Natural killer cell treated with Interleukin-12 subunit alpha and Interleukin-12 subunit beta and Interleukin-15 and Interleukin-18, amount 100 ng/mL, for 72 hours (primary cell): Measurements from ENCODE around the gene NTF3. TPM values are rescaled to one million over a fixed set of nuclear protein-coding genes. Genes with fewer than 3 reads are reported as not detected.

Experiments
- ATAC-seq, 2 donors: fragments of 150-1000 bp; cut with Tn5 transposase in 1 of 2; sonication (Bioruptor Pico), chemical (Tn5 transposase) in 1 of 2; 2 replicates each; pipeline ENCODE4 v1.10.0; 2021
- DNase-seq: peaks from one replicate; pipeline ENCODE4 v3.0.0; 2022; ENCODE audit warnings: low spot score
- H3K27ac Mint-ChIP-seq, 2 donors: 1 replicate in 1 of 2; 2 replicates in 1 of 2; pipeline ENCODE4 v1.8.0; 2022; ENCODE audit warnings: mixed read lengths in 2 of 2, mild to moderate bottlenecking in 1 of 2, moderate library complexity in 1 of 2
- H3K27me3 Mint-ChIP-seq, 2 donors: 1 replicate in 1 of 2; 2 replicates in 1 of 2; pipeline ENCODE4 v1.8.0; 2022; ENCODE audit warnings: mixed read lengths in 2 of 2
- H3K36me3 Mint-ChIP-seq: one replicate; pipeline ENCODE4 v1.8.0; 2022; ENCODE audit warnings: mixed read lengths
- H3K4me1 Mint-ChIP-seq, 2 donors: 1 replicate in 1 of 2; 2 replicates in 1 of 2; pipeline ENCODE4 v1.8.0; 2022; ENCODE audit warnings: low read depth in 2 of 2, mixed read lengths in 2 of 2, mild to moderate bottlenecking in 1 of 2
- H3K4me3 Mint-ChIP-seq: one replicate; pipeline ENCODE4 v1.8.0; 2022; ENCODE audit warnings: mixed read lengths
- H3K9me3 Mint-ChIP-seq: 2 replicates; pipeline ENCODE4 v1.8.0; 2022; ENCODE audit warnings: mixed read lengths
- total RNA-seq, 2 donors: library from RNA; stranded (reverse); gene quantifications; one replicate each; pipeline ENCODE4 v1.2.3, GENCODE V29; 2022

Gene NTF3
- total RNA-seq, 2 donors from 2014 or later, result not detected

- Mint-ChIP-seq H3K27ac (no peak overlapping the region), H3K27me3 (peaks cover 29 to 34% of the 10 kb centered on the region in 2 donors), H3K4me1 (no peaks in the 10 kb centered on the region), H3K4me3 (no peak overlapping the region), H3K9me3 (no peaks in the 10 kb centered on the region), H3K36me3 (no peaks in the 10 kb centered on the region)
- ATAC-seq (no peak), DNase-seq (no peak)
Observed at GRCh38 chr12:5458229-5459050, 26.5 kb downstream of the NTF3 start.

- Mint-ChIP-seq H3K27me3 (peaks cover 28 to 34% of the 10 kb centered on the region in 2 donors), H3K4me3 (no peak overlapping the region), H3K9me3 (no peaks in the 10 kb centered on the region), H3K4me1 (no peaks in the 10 kb centered on the region), H3K36me3 (no peaks in the 10 kb centered on the region), H3K27ac (no peak overlapping the region)
- DNase-seq (no peak), ATAC-seq (no peak)
Observed at GRCh38 chr12:5459051-5459782, 27.3 kb downstream of the NTF3 start.

- Mint-ChIP-seq H3K9me3 (no peaks in the 10 kb centered on the region), H3K27me3 (peaks cover 28 to 34% of the 10 kb centered on the region in 2 donors), H3K4me1 (no peaks in the 10 kb centered on the region), H3K36me3 (no peaks in the 10 kb centered on the region), H3K4me3 (no peak overlapping the region), H3K27ac (no peak overlapping the region)
- DNase-seq (no peak), ATAC-seq (no peak)
Observed at GRCh38 chr12:5460817-5461216, 28.9 kb downstream of the NTF3 start.

- DNase-seq, result no peak
- H3K9me3 Mint-ChIP-seq, result no peaks in the 10 kb centered on the region
Observed at GRCh38 chr12:5461966-5462365, 30.1 kb downstream of the NTF3 start.

GRCh38 chr12:5464096-5464495 lies 32.2 kb downstream of the NTF3 start:
- Mint-ChIP-seq H3K36me3 (no peaks in the 10 kb centered on the region), H3K9me3 (no peaks in the 10 kb centered on the region), H3K27ac (no peak overlapping the region), H3K4me1 (no peaks in the 10 kb centered on the region), H3K27me3 (peaks cover 18 to 31% of the 10 kb centered on the region in 2 donors), H3K4me3 (no peak overlapping the region)
- DNase-seq (no peak), ATAC-seq (no peak)

More at GRCh38 chr12:5461966-5462365, 30.1 kb downstream of the NTF3 start:
- H3K27me3 Mint-ChIP-seq, result peaks cover 26 to 34% of the 10 kb centered on the region in 2 donors
- no peak overlapping the region for H3K4me3 Mint-ChIP-seq
- H3K27ac Mint-ChIP-seq, result no peak overlapping the region
- no peaks in the 10 kb centered on the region for H3K36me3 Mint-ChIP-seq
- ATAC-seq, result no peak
- H3K4me1 Mint-ChIP-seq, result no peaks in the 10 kb centered on the region

GRCh38 chr12:5465384-5465783 lies 33.5 kb downstream of the NTF3 start:
- no peak for ATAC-seq
- Mint-ChIP-seq H3K27me3 (peaks cover 15 to 25% of the 10 kb centered on the region in 2 donors), H3K27ac (no peak overlapping the region), H3K36me3 (no peaks in the 10 kb centered on the region), H3K9me3 (no peaks in the 10 kb centered on the region), H3K4me1 (no peaks in the 10 kb centered on the region), H3K4me3 (no peak overlapping the region)
- no peak for DNase-seq

- DNase-seq (no peak), ATAC-seq (no peak)
- Mint-ChIP-seq H3K27me3 (peaks cover 14 to 29% of the 10 kb centered on the region in 2 donors), H3K4me1 (no peaks in the 10 kb centered on the region), H3K9me3 (no peaks in the 10 kb centered on the region), H3K4me3 (no peak overlapping the region), H3K36me3 (no peaks in the 10 kb centered on the region), H3K27ac (no peak overlapping the region)
Observed at GRCh38 chr12:5466521-5466960, 34.6 kb downstream of the NTF3 start.

GRCh38 chr12:5467931-5468330 lies 36.0 kb downstream of the NTF3 start:
- DNase-seq (no peak), ATAC-seq (no peak)
- H3K27me3 Mint-ChIP-seq, result peaks cover 15 to 25% of the 10 kb centered on the region in 2 donors
- H3K27ac Mint-ChIP-seq, result no peak overlapping the region
- no peaks in the 10 kb centered on the region for H3K4me1 Mint-ChIP-seq
- no peak overlapping the region for H3K4me3 Mint-ChIP-seq
- H3K9me3 Mint-ChIP-seq, result no peaks in the 10 kb centered on the region
- H3K36me3 Mint-ChIP-seq, result no peaks in the 10 kb centered on the region

GRCh38 chr12:5470221-5470620 lies 38.3 kb downstream of the NTF3 start:
- no peaks in the 10 kb centered on the region for H3K36me3 Mint-ChIP-seq
- no peaks in the 10 kb centered on the region for H3K4me1 Mint-ChIP-seq
- H3K27me3 Mint-ChIP-seq, result peaks cover 25 to 34% of the 10 kb centered on the region in 2 donors
- ATAC-seq (no peak), DNase-seq (no peak)
- H3K9me3 Mint-ChIP-seq, result no peaks in the 10 kb centered on the region
- H3K4me3 Mint-ChIP-seq, result no peak overlapping the region
- no peak overlapping the region for H3K27ac Mint-ChIP-seq

- Mint-ChIP-seq H3K4me1 (no peaks in the 10 kb centered on the region), H3K27me3 (peaks cover 25 to 39% of the 10 kb centered on the region in 2 donors), H3K4me3 (no peak overlapping the region), H3K27ac (no peak overlapping the region), H3K9me3 (no peaks in the 10 kb centered on the region), H3K36me3 (no peaks in the 10 kb centered on the region)
- no peak for DNase-seq
- no peak for ATAC-seq
Observed at GRCh38 chr12:5470703-5471102, 38.8 kb downstream of the NTF3 start.

- ATAC-seq (no peak), DNase-seq (no peak)
- H3K4me3 Mint-ChIP-seq, result no peak overlapping the region
- no peaks in the 10 kb centered on the region for H3K36me3 Mint-ChIP-seq
- no peak overlapping the region for H3K27ac Mint-ChIP-seq
- H3K9me3 Mint-ChIP-seq, result no peaks in the 10 kb centered on the region
- no peaks in the 10 kb centered on the region for H3K4me1 Mint-ChIP-seq
- H3K27me3 Mint-ChIP-seq, result peaks cover 29 to 39% of the 10 kb centered on the region in 2 donors
Observed at GRCh38 chr12:5473076-5473782, 41.3 kb downstream of the NTF3 start.

- Mint-ChIP-seq H3K9me3 (no peaks in the 10 kb centered on the region), H3K27ac (no peak overlapping the region), H3K36me3 (no peaks in the 10 kb centered on the region), H3K27me3 (peaks cover 29 to 38% of the 10 kb centered on the region in 2 donors), H3K4me1 (no peaks in the 10 kb centered on the region), H3K4me3 (no peak overlapping the region)
- DNase-seq, result no peak
- ATAC-seq, result no peak
Observed at GRCh38 chr12:5473783-5474116, 41.8 kb downstream of the NTF3 start.

GRCh38 chr12:5476356-5476755 lies 44.4 kb downstream of the NTF3 start:
- Mint-ChIP-seq H3K36me3 (no peaks in the 10 kb centered on the region), H3K9me3 (no peaks in the 10 kb centered on the region), H3K27ac (no peak overlapping the region), H3K4me1 (no peaks in the 10 kb centered on the region), H3K27me3 (peaks cover 19 to 29% of the 10 kb centered on the region in 2 donors), H3K4me3 (no peak overlapping the region)
- DNase-seq (no peak), ATAC-seq (no peak)
